Stomach (tissue), 9 donors: Measurements from ENCODE around the gene PGLYRP3. TPM values are rescaled to one million over a fixed set of nuclear protein-coding genes. Genes with fewer than 3 reads are reported as not detected.
A peak's percentile ranks its signal among the peaks of the same experiment; 100 is the strongest.

ENCODE experiments used
- DNase-seq, 2 donors: peaks; one replicate each; pipeline versions ENCODE4 v3.0.0 to v3.0.0-alpha.2; 2013 to 2019
- H3K27ac ChIP-seq, 5 donors: fragments of 200-600 bp in 4 of 5; sonication (generic) in 4 of 5; one replicate each; pipeline ENCODE4 v1.5.1; 2013 to 2019; ENCODE audit warnings: mild to moderate bottlenecking in 1 of 5, moderate library complexity in 1 of 5
- H3K27me3 ChIP-seq, 3 donors: fragments of 200-600 bp; sonication (generic); one replicate each; pipeline ENCODE4 v1.5.1; 2017 to 2019; ENCODE audit warnings: mixed run types in 1 of 3
- H3K36me3 ChIP-seq, 4 donors: fragments of 200-600 bp; sonication (generic); 1 replicate in 3 of 4; 2 replicates in 1 of 4; pipeline ENCODE4 v1.5.1; 2016 to 2019
- H3K4me1 ChIP-seq, 4 donors: fragments of 200-600 bp; sonication (generic); one replicate each; pipeline ENCODE4 v1.5.1; 2016 to 2019
- H3K4me3 ChIP-seq, 4 donors: fragments of 200-600 bp; sonication (generic) in 3 of 4; one replicate each; pipeline ENCODE4 v1.5.1; 2016 to 2019; ENCODE audit warnings: mild to moderate bottlenecking in 1 of 4
- H3K9me3 ChIP-seq, 4 donors: fragments of 200-600 bp; sonication (generic); one replicate each; pipeline ENCODE4 v1.5.1; 2016 to 2019
- CTCF ChIP-seq, 7 experiments: fragments of 450-650 bp in 4 of 7; fragments of 200-600 bp in 3 of 7; sonication (generic) in 3 of 7; IDR thresholded peaks; one replicate each; pipeline ENCODE4 v1.5.1; 2016 to 2019; ENCODE audit warnings: antibody characterized with exemption in 7 of 7, control low read depth in 2 of 7, mild to moderate bottlenecking in 1 of 7
- EP300 ChIP-seq: sonication (generic); formaldehyde crosslinking; IDR thresholded peaks from one replicate; pipeline ENCODE4 v1.6.1; 2017; ENCODE audit warnings: antibody characterized with exemption
- POLR2A ChIP-seq, 4 donors: fragments of 450-650 bp; IDR thresholded peaks; one replicate each; pipeline ENCODE4 v1.6.1; 2016; ENCODE audit warnings: antibody characterized with exemption in 4 of 4, control low read depth in 2 of 4, mild to moderate bottlenecking in 1 of 4, moderate library complexity in 1 of 4
- POLR2AphosphoS5 ChIP-seq, 3 donors: sonication (generic); formaldehyde crosslinking; IDR thresholded peaks; one replicate each; pipeline ENCODE4 v1.6.1; 2016; ENCODE audit warnings: antibody characterized with exemption in 3 of 3
- WGBS, 5 donors: extraction: QIAGEN DNeasy Blood & Tissue Kit in 3 of 5; methylation state at CpG; one replicate each; pipeline versions ENCODE4 v1.1.5 to v1.1.7; 2013 to 2018; 5-methylcytosine and 5-hydroxymethylcytosine counted together
- intact Hi-C: fragments of 100-400 bp; cut with DNase I; formaldehyde crosslinking; loops from one replicate; pipeline ENCODE4 v1.15.1; 2023; ENCODE audit warnings: low total_unique reads
- polyA plus RNA-seq, 3 donors: library from polyadenylated mRNA; stranded (reverse); fragments of 200-250 nt; gene quantifications; one replicate each; pipeline ENCODE4 v1.2.3, GENCODE V29; 2013
- total RNA-seq, 5 donors: library from RNA; depleted of rRNA; stranded (reverse); fragments of >200 nt; gene quantifications; one replicate each; pipeline versions ENCODE4 v1.1.0 to v1.2.3, GENCODE V29; 2014 to 2016
- donor health status: healthy with polysubstance abuse.
- donor health status: Bipolar disorder and iron deficiency.
- donor health status: healthy.

The PGLYRP3 gene
- total and polyA plus RNA-seq, 8 donors: 1.6 TPM; not detected in 7

DNA sequence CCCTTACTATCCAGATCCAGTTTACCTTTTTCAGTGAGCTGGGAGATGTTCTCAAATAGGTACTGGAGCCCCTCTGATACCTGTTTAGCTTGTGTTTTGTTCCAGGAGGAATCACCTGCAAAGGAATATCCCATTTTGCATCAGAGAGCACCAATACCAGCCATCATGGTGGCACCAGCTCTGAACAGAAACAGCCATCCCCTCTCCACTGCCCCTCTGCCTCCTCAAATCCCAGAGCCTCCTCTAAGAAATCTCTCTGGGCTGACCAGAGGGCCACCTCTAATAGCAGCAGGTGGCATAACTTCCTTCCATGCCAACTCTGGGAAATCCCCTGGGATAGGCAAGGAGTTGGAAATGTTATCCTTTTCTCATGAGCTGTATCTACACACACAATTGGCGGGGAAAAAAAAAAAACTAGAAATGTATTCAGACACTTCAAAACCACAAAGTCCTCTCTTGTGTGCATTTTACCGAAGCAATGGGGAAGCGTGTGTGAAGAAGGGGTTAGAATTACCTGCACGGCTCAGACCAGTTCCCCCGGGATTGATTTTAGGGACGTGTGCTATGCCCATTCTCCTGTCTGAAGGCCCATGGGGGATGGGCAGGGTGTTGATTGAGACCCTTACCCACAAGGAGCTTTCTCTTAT, 33.4 kb upstream of the PGLYRP3 start:
- intact Hi-C loops: no loop called here
- TF ChIP-seq EP300 (no peak), POLR2A (IDR thresholded peaks at IDR 0.05) (no peak), POLR2AphosphoS5 (IDR thresholded peaks at IDR 0.05) (no peak), CTCF (IDR thresholded peaks at IDR 0.05) (no peak)
- no peak overlapping the region for H3K27ac ChIP-seq
- H3K9me3 ChIP-seq: no peaks in the 10 kb centered on the region
- no peak for DNase-seq
- H3K27me3 ChIP-seq: peaks cover 0 to 77% (median 17%) of the 10 kb centered on the region in 3 donors
- H3K4me3 ChIP-seq: no peak overlapping the region
- 43 to 56% (median 52%) methylated on average over 6 of the region's 6 CpGs for WGBS, 5 donors
- H3K36me3 ChIP-seq: no peaks in the 10 kb centered on the region
- H3K4me1 ChIP-seq: peaks cover 0 to 14% (median 0%) of the 10 kb centered on the region in 4 donors

DNA sequence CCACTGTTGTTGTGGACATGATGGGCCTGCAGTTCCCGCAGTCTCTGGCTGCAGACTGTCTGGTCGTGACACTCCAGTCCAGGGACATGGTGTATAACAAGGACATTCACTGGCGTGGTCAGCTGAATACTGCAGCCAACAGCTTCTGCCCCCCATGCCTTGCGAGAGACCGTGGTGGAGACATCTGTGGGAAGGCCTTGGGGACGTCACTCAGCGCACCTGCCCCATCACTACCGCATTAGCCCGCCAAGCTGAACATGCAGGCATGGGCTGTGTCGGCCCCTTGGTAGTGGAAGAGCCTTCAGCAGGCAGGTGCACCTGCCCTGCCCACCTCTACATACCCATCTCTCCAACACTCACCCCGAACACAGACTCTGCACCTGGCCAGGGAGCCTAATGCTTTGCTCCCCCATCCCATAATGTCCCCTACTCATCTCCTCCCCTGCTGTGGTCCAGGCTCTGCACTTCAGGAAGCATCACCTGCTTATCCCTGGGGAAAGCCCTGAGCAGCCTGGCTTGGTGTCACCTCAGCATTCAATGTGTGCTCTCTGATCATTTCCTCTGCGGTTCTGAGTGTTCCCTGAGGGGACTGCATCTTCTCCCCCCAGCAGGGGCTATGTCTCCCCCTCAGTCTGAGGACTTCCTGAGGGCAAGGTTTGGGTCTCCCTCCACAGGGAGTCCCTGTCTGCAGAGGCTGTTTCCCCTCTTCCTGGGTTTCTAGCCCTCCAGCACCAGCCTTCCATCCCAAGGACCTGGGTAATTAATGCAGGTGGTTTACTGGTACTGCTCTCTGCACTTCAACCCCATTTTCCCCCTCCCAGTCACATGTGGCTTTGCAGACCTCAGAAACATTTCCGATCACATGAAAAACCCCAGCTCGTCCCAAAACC, 32.7 kb upstream of the PGLYRP3 start:
- no peak overlapping the region for H3K4me3 ChIP-seq
- TF ChIP-seq CTCF (IDR thresholded peaks at IDR 0.05): no peak
- TF ChIP-seq POLR2AphosphoS5 (IDR thresholded peaks at IDR 0.05): no peak
- TF ChIP-seq POLR2A (IDR thresholded peaks at IDR 0.05): no peak
- TF ChIP-seq EP300: no peak
- intact Hi-C loops: no loop called here
- H3K4me1 ChIP-seq: peaks cover 0 to 14% (median 0%) of the 10 kb centered on the region in 4 donors
- 74 to 85% (median 82%) methylated on average over 14 of the region's 14 CpGs for WGBS, 5 donors
- no peak for DNase-seq
- no peaks in the 10 kb centered on the region for H3K9me3 ChIP-seq
- no peak overlapping the region for H3K27ac ChIP-seq
- H3K27me3 ChIP-seq: peaks cover 0 to 72% (median 17%) of the 10 kb centered on the region in 3 donors
- no peaks in the 10 kb centered on the region for H3K36me3 ChIP-seq

DNA sequence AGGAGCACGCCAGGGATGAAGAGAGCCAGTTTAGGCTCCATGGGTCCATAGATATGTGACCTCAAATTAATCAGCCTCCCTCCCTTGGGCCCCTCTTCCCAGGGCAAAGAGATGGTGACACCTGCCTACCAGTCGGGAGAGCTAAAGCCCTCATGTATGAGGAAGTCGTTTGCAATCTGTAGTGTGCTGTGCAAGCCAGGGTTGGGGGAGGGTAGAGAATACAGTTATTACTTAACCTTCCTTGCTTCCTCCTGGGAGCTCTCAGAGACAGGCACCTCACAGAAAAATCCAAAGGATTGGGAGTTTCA, 31.9 kb upstream of the PGLYRP3 start:
- H3K27ac ChIP-seq: no peak overlapping the region
- peak in 1 of 2 donors; percentile 29 for DNase-seq

DNA sequence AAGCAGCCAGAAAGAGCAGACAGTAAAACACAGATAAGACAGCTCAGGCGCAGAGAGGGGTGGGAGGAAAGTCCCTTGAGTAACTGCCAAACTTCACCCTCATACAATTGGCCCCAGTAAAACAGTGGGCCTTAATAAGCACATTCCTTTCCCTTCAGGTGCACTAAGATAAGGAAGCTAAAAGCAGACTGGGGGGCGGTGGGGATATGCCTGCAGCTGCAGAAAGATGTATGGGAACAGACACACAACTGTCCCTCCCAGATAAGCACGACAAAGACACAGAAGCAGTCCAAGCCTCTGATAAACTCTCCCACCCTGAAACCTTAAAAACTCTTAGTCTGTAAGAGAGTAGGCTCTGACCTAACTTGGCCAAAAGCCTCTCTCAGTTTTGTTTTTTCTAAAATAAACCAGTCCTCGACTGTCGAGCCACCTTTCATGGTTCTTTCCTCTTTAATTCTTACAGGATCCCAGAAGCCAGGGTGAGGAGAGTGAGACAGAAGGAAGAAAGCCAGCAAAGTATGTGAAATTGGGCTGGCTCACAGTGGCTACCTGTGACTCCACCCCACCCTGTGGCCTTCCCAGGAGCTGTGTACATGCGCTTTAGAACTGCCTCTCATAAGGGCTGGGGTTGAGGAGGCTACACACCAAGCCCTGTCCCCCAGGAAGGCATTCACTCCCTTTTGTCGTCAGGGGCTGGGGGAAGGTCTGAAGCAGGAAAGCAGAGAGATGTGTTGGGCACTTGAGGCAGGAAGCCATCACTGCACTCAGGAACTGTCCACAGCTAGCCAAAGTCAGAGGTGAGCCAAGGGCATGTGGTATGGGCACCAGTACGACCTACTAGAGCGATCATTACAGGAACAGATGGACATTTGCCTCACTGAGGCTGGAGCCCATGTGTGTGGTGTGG, 31.3 kb upstream of the PGLYRP3 start:
- DNase-seq: no peak
- intact Hi-C loops: no loop called here

More for the DNA sequence above, 31.9 kb upstream of the PGLYRP3 start:
- Histone ChIP-seq H3K4me1 (peaks cover 0 to 14% (median 0%) of the 10 kb centered on the region in 4 donors), H3K27me3 (peaks cover 0 to 68% (median 12%) of the 10 kb centered on the region in 3 donors), H3K9me3 (no peaks in the 10 kb centered on the region), H3K36me3 (no peaks in the 10 kb centered on the region), H3K4me3 (no peak overlapping the region)
- WGBS, 5 donors: 36 to 61% (median 41%) methylated on average over 3 of the region's 3 CpGs
- intact Hi-C loops: no loop called here
- no peak for TF ChIP-seq POLR2AphosphoS5 (IDR thresholded peaks at IDR 0.05)

More for the DNA sequence above, 31.3 kb upstream of the PGLYRP3 start:
- Histone ChIP-seq H3K36me3 (no peaks in the 10 kb centered on the region), H3K27ac (no peak overlapping the region), H3K9me3 (no peaks in the 10 kb centered on the region), H3K4me1 (peaks cover 0 to 14% (median 0%) of the 10 kb centered on the region in 4 donors), H3K27me3 (peaks cover 0 to 62% (median 7%) of the 10 kb centered on the region in 3 donors), H3K4me3 (no peak overlapping the region)
- WGBS, 5 donors: 40 to 49% (median 45%) methylated on average over 7 to 9 of the region's 9 CpGs
- TF ChIP-seq POLR2A (IDR thresholded peaks at IDR 0.05) (no peak), POLR2AphosphoS5 (IDR thresholded peaks at IDR 0.05) (no peak), EP300 (no peak), CTCF (IDR thresholded peaks at IDR 0.05) (no peak)
